Right renal cortex interstitium (tissue), 3 donors: ENCODE data around the gene INPP4A. TPM values are rescaled to one million over a fixed set of nuclear protein-coding genes. Genes with fewer than 3 reads are reported as not detected.

Source experiments
- DNase-seq, 3 donors: peaks; one replicate each; pipeline ENCODE4 v3.0.0-alpha.2; 2013; ENCODE audit warnings: low read depth in 3 of 3, low spot score in 2 of 3
- polyA plus RNA-seq, 3 donors: library from polyadenylated mRNA; unstranded; fragments of 120-200 nt; gene quantifications; one replicate each; pipeline ENCODE4 v1.2.1, GENCODE V29; 2013; ENCODE audit not compliant: insufficient read length in 3 of 3

The INPP4A gene
- polyA plus RNA-seq, 3 donors: 18.1 to 19.8 (median 18.4) TPM

- no peak for DNase-seq
Measured at GRCh38 chr2:98605076-98605475, 160.4 kb downstream of the INPP4A start.

GRCh38 chr2:98606431-98606830 lies 161.8 kb downstream of the INPP4A start:
- DNase-seq: no peak

- no peak for DNase-seq
Measured at GRCh38 chr2:98607104-98607503, 162.4 kb downstream of the INPP4A start.

DNA sequence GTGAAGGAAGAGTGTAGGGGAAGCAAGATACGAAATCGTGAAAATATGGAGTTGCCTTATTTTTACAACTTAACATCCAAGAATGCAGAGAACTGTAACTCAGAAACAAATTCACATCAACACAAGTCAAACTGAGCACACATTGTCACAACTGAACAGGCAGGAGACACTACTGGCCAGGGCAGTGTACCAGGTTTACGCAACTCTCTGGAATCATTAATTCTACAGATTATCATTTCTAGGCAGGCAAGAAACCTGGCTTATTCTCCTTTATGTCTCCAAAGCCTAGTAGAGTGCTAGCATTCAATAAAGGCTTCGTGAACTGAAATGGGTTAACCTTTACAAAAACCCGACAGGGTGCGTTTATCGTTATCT lies 163.1 kb downstream of the INPP4A start:
- DNase-seq: no peak

- peak; percentile 61 to 82 (median 82) for DNase-seq
Measured at GRCh38 chr2:98608116-98608961, 163.7 kb downstream of the INPP4A start, which contains the start of the genes COA5 and UNC50. COA5 (minus strand) TSS chr2:98608512; CDS start chr2:98608405, 107 bp downstream. UNC50 (plus strand) TSS chr2:98608589; CDS start chr2:98609760, 1,171 bp downstream.

DNA sequence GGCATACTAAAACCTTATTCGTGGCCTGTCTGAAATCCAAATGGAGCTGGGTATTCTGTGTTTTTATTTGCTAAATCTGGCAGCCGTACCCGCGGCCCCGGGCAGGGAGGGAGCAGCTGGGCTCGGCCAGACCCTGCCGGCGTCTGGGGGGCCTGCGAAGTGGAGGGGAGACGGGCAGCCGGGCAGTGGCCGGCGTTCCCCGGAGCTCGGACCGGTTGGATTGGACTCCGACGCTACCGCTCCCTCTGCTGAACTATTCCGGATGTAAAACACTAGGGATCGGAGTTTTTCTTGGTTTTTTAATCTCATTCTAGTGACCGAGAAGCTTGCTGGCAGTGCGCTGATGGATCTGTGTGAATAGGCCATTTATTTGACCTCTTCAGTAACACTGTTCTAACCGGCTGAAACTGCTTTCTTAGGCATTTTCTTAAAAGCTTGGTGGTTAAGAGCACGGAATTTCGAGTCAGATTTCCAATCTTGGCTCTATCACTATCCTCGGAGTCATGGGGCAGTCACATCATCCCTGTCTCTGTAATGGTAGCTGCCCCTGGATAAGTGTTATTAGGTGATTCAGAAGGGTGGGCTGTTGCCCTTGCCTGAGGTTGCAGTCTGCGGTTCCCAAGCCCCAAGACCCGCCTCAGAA lies 164.4 kb downstream of the INPP4A start:
- DNase-seq: no peak

GRCh38 chr2:98614024-98614739 lies 169.5 kb downstream of the INPP4A start:
- DNase-seq: no peak

- DNase-seq: no peak
Measured at GRCh38 chr2:98615481-98615880, 170.8 kb downstream of the INPP4A start.

GRCh38 chr2:98617149-98617548 lies 172.5 kb downstream of the INPP4A start:
- no peak for DNase-seq

- no peak for DNase-seq
Measured at GRCh38 chr2:98623657-98624056, 179.0 kb downstream of the INPP4A start.

GRCh38 chr2:98632351-98632750 lies 187.7 kb downstream of the INPP4A start:
- DNase-seq: no peak

- DNase-seq: no peak
Measured at GRCh38 chr2:98634406-98635092, 189.9 kb downstream of the INPP4A start.

- no peak for DNase-seq
Measured at GRCh38 chr2:98637401-98638147, 192.9 kb downstream of the INPP4A start.

DNA sequence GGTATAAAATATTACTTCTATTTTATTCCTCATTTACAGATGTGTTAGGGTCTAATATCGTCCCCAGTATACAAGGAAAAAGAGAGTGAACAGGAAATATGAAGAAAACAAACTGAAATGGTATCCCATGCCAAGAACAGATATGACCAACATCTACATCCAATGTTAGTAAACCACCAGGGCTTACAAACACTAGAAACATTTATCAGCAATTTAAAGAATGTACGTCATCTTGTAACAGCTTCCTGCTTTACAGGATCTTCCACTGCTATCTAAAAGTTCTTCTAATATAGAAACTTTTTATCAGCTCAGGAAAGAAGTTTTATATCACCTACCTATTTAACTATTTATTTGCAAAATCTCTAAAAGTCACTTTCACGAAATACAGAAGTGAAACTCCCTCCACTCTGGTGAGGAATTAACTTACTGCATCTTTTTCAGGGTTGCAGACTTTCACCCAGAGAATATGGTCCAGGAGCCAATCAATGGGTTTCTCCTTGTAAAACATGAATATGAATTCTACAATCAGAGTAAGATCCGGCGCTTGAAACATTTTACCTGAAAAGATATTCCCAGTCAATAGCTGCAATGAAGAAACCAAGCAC lies 198.9 kb downstream of the INPP4A start:
- DNase-seq: no peak

Other genes with a start within 250 kb of the INPP4A start
- not detected for gene CNGA3, start 98.4 kb upstream of the INPP4A start, polyA plus RNA-seq
- 10 to 100 TPM; 78.8 to 83.0 (median 79.5) TPM for gene COA5, start 163.7 kb downstream of the INPP4A start, polyA plus RNA-seq
- 10 to 100 TPM; 71.6 to 79.1 (median 74.4) TPM for gene UNC50, start 163.7 kb downstream of the INPP4A start, polyA plus RNA-seq